ENCODE results near the gene RHOT1. TPM values are rescaled to one million over a fixed set of nuclear protein-coding genes. Genes with fewer than 3 reads are reported as not detected.
"Not testable (repeated sequence)": the region's sequence is repeated elsewhere in the genome, so short reads cannot be mapped to it uniquely, and the experiment has no call there.

The RHOT1 gene
- total RNA-seq, 1 experiment from 2014 or later, result 28.5 TPM

DNA sequence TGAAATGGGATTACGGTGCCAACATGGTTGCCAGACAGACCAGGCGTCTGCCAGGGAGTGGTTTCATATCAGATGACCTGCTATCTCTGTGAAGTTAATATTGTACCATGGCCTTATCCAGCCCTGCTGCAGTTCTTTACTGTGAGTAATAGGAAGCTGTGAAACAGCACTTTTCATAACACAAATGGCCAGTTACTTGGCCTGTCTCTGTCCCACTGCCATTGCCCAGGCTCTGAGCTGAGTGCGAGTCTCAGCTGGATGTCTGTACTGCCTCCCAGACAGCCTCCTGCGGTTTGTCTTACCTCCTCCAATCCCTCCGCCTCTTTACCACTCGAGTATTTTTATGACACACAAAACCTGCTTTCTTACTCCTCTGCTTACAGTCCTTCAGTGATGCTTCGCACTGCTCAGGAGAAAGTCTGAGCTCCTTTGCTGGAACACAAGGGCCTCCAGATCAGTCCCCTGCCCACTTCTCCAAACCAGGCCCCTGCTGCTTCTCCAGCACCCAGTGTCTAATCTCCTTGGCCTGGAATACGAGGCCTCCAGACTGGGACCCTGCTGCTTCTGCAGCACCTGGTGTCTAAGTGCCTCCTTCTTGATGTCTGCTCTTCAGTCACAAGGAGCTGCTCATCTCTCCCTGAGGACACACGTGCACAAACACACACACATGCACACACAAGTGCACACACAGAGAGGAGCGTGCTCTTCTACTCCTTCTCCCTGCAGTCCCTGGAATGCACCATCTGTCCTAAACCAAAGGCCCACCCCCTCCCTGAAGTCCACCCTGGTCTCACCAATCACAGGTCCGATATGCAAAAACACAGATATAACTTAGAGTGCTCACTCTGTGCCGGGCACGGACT is 17.1 kb upstream of the RHOT1 start:
- no peak for DNase-seq (ENCODE audit: low read depth)

DNA sequence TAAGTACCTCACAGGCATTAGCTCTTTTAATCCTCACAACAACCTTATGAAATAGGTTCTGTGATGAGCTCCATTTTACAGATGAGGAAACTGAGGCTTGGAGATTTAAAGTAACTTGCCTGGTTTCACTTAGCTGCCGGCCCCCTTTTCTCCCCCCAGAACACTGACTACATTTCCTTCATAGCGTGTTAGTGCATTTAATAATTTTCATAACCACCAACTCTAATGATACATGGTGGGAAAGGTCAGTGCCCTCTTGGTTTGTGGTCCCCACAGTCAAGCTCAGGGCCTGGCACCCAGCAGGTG is 16.5 kb upstream of the RHOT1 start:
- no peak for DNase-seq (ENCODE audit: low read depth)

DNA sequence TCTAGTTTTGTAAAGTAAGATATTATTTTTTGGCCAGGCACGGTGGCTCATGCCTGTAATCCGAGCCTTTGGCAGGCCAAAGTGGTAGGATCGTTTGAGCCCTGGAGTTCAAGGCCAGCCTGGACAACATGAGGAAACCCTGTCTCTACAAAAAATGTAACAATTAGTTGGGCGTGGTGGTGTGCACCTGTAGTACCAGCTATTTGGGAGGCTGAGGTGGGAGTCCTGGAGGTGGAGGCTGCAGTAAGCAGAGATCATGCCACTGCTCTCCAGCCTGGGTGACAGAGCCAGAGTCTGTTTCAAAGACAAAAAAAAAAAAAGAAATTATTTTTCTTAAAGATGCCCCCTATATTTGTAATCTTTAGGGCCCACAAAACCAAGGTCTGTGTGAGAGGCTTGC is 16.0 kb upstream of the RHOT1 start:
- no peak for DNase-seq (ENCODE audit: low read depth)

DNA sequence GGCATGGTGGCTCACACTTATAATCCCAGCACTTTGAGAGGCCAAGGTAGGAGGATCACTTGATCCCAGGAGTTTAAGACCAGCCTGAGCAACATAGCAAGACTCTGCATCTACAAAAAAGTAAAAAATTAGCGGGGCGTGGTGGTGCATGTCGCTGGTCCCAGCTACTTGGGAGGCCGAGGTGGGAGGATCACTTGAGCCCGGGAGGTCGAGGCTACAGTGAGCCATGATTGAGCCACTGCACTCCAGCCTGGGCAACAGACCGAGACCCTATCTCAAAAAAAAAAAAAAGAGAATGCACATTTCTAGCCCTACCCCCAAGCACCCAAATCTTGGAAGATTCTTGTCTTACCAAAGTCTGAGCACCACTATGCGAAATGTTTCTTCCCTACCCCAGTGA is 15.6 kb upstream of the RHOT1 start:
- DNase-seq (ENCODE audit: low read depth), result no peak

DNA sequence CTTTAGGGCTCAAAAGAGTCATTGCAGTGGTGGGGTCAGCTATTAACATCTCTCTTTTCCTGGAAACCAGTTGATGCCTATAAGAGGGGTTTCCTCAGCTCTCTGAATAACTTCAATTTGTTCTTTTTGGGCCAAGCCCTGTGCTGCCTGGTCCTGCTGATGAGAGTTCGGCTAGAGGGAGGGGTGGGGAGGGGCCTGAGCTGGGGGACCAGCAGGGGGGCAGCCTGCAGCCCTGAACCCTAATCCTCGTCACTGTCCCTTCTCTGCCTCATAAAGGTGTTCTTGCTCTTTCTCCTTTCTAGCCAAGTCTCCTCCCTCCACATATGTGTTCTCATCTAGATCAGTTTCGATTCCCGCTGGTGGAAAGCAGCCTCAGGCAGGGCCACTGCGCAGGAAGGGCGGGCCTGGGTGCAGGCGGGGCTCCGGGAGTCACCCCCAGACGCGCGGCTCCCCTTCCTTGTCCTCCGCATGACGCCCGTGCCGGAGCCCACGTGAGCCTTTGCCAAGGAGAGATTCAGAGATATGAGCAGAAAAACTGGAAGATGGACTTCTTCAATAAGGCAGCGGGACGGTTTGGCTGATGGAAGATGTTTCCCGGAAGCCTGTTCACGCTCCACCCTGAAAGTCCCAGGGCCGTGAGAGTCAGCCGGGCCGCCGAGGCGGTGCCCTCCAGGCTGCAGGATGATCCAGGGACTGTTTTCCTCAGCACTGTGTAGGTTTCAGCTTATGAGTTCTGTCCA is 15.0 kb upstream of the RHOT1 start:
- peak; percentile 79 for DNase-seq (ENCODE audit: low read depth)

DNA sequence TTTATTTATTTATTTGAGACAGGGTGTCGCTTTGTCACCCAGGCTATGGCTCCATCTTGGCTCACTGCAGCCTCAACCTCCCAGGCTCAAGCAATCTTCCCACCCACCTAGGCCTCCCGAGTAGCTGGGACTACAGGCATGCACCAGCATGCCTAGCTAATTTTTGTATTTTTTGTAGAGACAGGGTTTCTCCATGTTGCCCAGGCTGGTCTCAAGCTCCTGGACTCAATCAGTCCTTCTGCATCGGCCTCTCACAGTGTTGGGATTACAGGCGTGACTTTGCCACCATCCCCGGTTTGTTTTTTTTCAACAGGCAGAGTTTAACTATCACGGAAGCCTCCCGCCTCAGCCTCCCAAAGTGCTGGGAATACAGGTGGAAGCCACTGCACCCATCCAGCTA is 13.8 kb upstream of the RHOT1 start:
- DNase-seq (ENCODE audit: low read depth), result not testable (repeated sequence)

DNA sequence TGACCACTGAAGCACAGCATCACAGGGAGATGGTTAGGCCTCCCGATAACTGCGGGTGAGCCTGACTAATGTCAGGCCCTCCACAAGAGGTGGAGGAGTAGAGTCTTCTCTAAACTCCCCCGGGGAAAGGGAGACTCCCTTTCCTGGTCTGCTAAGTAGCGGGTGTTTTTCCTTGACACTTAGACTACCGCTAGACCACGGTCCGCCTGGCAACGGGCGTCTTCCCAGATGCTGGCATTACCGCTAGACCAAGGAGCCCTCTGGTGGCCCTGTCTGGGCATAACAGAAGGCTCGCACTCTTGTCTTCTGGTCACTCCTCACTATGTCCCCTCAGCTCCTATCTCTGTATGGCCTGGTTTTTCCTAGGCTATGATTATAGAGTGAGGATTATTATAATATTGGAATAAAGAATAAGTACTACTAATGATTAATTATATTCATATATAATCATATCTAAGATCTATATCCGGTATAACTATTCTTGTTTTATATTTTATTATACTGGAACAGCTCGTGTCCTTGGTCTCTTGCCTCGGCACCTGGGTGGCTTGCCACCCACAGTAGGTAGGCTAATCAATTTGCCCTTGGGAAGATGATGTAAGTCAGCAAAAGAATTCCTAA is 6.7 kb upstream of the RHOT1 start:
- peak; percentile 21 for DNase-seq (ENCODE audit: low read depth)

DNA sequence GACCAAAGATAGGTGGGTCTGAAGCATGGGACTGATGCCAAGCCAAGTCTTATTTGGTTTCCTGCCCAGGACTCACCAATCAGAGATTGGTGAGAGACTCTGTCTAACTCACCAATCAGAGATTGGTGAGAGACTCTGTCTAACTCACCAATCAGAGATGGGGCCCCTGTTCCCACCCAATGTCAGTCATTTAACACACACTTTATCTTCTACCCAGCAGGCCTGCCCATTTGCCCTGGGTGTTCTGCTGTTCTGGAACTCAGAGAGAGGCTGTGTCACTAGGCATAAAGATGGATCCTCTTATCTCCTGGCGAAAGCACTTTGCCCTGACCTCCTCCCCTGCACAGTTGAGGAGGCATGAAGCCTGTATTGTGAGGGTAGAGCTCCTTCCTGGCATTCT is 5.4 kb upstream of the RHOT1 start:
- no peak for DNase-seq (ENCODE audit: low read depth)

DNA sequence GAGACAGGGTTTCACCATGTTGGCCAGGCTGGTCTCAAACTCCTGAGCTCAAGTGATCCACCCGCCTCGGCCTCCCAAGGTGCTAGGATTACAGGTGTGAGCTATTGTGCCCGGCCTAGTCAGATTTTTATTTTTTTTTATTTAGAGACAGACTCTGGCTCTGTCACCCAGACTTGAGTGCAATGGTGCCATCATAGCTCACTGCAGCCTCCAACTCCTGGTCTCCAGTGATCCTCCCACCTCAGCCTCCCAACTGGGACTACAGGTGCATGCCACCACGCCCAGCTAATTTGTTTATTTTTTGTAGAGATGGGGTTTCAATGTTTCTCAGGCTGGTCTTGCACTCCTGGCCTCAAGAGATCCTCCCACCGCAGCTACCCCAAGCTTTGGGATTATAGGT is 2.8 kb upstream of the RHOT1 start:
- not testable (repeated sequence) for DNase-seq (ENCODE audit: low read depth)

DNA sequence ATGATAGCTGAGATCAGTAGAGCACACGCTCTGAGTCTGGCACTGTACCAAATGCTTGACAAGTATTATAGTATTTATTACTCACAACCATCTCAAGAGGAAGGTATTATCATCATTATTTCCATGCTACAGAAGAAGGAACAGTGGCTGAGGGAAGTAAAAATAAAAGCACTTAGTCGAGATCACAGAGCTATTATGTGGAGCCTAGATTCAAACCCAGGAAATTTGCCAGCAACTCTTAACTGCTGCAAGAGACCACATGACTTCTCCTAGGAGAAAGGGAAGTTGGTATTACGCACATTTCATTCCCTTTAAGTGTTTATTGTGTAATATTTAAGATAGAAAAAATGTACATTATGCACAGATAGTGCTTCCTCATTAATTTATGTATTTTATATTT is 1.0 kb upstream of the RHOT1 start:
- DNase-seq (ENCODE audit: low read depth), result peak; percentile 66

DNA sequence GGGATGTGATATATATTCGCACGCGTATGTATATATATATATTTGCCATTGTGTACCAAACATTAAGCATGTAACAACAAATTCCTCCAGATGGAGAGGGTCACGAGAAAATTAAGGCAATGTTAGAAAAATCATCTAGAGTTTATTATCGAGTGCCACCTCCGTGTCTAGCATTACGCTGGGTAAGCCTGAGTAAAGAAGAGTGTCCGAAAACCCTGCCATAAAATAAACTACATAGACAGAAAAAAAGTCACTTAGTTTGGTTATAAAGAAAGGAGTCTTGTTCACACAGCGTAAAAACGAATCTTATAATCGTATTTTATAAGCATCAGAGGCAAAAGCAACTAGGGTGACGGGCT is 644 bp upstream of the RHOT1 start:
- DNase-seq (ENCODE audit: low read depth), result no peak

DNA sequence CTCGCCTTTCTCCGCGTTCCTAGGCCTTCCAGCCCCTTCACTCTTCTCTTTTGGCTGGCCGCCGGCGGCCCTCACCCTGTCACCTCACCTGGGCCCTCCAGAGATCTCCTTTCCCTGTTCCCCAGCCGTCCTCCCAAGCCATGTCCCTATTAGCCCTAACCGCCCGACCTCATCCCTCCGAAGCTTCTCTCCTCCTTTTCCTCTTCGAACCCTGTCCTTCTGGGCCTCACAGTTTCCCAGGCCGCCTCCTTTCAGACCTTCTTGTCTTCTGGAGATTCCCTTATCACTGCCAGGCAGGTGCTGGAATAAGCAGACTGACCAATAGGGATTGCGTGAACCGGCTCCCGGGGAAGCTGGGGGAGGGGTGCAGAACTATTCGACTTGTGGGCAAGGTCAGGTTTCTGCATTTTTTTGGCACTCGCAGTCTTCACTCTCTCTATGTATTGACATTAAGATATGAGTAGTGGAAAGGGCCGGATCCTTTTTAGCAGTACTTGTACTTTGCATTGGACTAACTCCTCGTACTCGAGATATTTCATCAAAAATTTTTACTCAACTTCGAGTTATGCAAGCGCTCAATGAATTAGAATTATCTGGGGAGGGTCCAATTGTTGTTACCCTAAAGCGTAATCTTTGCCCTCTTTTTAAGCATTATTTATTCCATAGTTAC is 690 bp downstream of the RHOT1 start:
- DNase-seq (ENCODE audit: low read depth), result peak; percentile 64

DNA sequence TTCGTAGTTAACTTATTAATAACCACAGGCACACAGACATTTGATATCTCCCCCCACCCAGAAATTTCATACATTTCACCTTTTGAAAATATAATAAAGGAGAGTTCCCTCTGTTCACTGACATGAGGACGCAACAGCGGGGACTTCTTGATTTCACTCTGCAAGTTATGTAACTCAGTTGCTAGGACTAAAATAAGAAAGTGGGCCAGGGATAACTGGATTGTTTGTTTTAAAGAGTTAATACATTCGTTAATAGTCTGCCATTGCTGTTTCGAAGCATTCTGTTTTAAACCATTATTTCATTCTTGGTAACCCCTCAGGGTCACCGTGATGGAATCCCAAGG is 1.2 kb downstream of the RHOT1 start:
- no peak for DNase-seq (ENCODE audit: low read depth)

DNA sequence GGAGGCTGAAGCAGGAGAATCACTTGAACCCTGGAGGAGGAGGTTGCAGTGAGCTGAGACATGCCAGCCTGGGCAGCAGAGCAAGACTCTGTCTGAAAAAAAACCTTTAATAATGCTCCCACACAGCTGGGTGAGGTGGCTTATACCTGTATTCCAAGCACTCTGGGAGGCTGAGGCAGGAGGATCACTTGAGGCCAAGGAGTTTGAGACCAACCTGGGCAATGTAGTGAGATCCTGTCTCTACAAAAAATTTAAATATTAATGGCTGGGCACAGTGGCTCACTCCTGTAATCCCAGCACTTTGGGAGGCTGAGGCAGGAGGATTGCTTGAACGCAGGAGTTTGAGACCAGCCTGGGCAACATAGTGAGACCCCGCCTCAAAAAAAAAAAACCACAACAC is 2.1 kb downstream of the RHOT1 start:
- not testable (repeated sequence) for DNase-seq (ENCODE audit: low read depth)

DNA sequence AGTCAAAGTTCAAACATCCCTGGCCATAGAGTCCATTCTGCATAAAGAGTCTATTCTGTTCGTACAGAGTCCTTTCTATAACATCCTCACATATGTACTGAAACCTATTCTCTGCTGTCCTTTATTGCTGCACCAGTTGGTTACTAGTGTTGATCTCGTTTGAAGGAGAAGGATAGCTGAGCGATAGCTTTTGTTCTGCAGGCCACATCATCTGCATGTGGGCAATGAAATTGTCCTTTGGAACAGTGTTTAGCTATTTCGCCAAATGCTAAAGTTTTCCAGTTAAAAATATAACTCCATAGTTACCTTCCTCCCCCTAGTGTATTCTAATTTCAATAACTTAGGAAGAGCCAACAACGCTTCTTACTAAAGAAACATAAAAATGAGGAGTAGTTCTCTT is 6.0 kb downstream of the RHOT1 start:
- no peak for DNase-seq (ENCODE audit: low read depth)

DNA sequence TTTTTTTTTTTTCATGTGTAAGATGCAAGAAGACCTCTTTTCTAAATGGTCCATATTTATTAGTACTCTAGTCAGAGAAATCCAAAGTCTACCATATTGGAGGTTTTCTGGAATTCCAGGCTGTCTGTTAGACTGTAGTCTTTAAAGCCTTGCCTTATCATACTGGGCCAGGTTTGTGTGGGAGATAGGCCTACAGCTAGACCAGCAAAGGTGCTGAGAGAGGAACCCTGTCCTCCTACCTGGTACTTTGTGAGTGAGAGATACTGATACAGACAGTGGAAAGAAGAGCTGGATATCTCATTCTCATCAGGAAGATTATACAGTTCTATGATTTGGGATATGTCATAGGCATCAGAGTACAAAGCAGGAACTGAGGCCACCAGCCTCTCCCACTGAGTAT is 8.1 kb downstream of the RHOT1 start:
- no peak for DNase-seq (ENCODE audit: low read depth)

DNA sequence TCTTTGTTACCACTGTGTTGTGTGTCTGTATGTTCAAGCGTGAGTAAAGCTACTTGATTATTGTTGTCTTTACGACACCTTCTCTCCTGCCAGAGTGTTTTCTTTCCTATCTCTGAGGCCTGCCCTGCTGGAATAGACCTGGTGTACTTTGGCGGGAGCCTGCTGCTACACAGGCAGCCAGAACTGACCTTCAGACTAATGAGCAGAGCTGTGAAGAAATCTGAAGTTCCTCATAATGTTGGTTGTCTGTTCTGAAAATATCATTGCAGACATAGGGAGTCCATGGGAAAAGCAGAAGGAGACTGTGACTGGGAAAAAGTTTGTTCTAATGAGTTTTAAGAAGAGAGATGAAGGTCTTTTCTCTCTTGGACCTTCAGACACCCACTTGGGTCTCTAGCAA is 9.8 kb downstream of the RHOT1 start:
- no peak for DNase-seq (ENCODE audit: low read depth)

DNA sequence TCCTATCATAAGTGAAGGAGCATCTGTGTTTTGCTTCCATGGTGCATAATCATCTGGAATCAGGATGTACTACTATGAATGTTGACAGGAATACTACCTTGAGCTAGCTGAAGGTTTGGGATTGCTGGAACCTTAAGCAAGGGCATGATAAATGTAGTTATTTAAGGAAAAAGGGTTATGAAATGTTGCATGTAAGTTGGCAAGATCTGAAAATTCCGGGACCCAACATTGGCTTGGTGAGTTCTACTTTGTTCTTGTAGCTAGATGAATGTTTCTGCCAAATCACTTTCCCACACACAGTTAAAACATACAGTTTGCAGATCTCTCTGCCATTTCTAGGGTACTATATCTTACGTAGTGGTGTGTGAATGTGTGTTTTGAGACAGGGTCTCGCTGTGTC is 13.6 kb downstream of the RHOT1 start:
- DNase-seq (ENCODE audit: low read depth), result no peak

DNA sequence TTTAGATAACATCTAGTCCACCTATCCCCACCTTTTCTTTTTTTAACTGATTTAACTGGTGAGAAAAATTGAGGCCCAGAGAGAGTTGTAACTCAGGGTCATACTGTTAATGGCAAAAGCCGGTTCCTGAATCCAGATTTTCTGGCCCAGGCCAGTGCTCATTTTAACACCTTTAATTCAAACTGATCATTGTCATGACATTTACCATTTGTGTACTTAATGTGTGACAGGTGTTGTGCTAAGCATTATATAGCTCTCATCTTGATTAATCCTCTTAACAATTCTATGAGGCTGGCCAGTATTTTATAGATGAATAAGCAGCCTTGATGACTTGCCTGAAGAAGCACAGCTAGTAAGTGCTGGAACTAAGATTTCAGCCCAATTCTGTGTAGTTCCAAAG is 14.4 kb downstream of the RHOT1 start:
- DNase-seq (ENCODE audit: low read depth), result no peak

DNA sequence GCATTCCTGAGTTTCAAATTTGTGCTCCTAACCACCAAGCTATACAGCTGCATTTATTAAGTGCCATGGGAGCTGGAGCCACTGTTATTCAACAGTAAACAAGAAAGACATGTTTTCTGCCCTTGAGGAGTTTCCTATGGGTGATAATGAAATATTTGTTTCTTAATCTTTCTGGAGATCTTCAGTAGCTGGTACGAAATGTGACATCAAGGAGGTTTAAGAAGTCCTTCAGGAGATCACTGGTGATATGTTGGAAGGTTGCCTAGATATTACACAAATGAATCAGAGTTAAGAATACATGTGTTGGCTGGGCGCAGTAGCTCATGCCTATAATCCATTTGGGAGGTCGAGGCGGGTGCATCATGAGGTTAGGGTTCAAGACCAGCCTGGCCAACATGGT is 14.9 kb downstream of the RHOT1 start:
- peak; percentile 44 for DNase-seq (ENCODE audit: low read depth)

DNA sequence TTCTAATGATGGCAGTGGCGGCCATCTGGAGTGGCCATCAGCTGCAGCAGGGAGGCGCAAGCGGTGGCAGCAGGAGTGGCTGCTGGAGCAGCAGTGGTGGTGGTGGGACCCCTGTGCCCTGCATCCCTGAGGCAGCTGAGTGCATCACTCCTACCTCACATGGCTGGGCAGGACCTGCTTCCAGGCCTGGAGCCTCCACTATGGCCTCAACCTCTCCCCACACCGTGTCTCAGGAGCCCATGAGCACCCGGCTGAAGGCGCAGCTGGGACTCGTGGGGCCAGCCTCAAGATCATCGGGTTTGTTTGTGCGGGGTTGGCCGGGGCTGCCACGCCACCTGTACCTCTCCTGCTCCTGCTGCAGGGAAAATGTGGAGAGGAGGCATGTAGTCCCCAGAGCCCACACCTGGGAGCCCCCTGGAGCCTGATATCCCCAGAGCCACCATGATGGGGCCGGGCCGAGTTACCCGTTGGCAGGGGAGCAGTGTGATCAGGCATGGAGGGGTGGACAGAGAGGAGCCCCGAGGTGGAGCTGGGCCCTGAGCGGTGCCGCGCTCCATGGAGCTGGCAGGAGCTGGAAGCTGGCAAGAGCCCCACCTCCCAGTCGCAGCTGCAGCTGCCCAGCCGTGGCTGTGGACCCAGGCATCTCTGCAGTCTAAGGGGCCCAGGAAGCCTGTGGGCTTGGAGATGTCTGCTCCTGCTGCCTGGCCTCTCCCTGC is 16.7 kb downstream of the RHOT1 start:
- no peak for DNase-seq (ENCODE audit: low read depth)
